NCI-H2029 treated with DMSO at 0.1 percent for 48 hours (cell line): ENCODE measurements around the gene GNB5.

Source experiments
- DNase-seq: peaks from one replicate; lab custom pipeline; 2025; lab: John Stamatoyannopoulos, UW

Gene GNB5

DNA sequence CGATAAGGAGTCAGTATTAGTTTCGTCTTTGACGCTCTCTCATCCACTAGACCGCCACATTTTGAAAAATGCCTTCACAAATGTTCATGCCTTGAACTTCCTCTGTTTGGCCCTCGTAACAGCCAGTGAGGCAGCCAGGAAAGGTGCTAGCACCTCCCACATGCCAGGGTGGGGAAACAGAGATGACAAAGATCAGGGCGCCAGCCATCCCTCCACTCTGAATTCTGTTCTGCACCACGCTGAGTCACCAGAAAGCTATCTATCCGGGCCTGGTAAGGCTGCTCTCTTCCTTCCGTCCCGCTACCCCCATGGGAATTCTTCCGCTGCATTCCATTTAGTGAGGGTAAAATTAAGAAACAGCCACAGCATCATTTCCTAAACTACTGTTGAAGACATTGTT lies 47.3 kb downstream of the GNB5 start:
- DNase-seq, result no peak

DNA sequence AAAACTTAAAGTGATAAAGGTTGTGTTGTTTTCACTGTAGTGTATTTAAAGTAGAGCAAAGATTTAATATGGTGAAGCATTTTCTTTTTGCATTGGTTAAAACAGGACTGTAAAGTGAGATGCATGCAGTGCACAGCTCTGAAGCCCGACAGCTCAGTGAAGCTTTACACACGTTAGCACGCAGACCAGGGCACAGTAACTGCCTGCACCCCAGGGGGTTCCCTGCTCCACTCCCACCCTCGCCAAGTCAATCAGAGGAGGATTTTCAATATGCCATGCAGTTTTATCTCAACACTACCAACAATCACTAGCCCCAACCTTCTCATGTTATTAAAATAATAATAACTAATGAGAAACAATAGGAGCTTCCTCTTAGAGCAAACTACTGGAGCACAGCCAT lies 50.5 kb downstream of the GNB5 start:
- DNase-seq, result no peak

DNA sequence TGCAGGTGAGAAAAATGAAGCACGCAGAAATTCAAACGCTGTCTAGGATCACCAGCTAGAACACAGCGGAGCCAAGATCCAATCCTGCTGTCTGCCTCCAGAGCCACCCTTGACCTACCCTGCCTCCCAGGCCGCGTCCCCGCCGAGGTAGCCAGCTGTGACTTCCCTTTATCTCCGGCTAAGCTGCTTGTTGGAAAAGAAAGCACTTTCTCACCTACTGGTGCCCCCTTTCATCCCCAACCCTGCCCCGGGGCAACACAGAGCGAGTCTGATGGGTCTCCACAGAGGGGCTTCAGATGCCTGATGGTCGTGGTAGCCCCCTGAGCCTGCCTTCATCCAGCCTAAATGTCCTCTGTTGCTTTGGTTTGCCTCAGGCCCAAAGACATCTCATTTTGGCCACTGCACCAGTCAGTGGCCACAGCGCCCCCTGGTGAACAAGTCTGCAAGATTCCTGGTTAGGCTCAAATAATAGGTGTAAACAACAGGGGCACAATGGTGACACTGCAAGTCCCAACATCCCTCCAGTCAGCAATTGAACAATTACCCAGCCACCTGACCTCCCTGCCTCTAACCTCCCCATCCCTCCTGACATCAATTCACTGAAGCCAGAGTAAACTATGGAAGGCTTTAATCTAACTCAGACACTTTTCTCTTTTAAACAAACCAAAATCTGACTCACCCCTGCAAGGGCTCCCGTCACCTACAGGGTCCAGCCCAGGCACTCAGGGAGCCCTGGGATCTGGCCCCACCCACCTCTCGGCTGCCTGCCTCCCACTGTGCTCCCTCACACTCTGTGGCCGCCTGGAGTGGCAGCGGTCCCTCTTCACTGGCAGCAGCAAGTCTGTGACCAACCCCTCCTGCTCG lies 51.4 kb downstream of the GNB5 start:
- DNase-seq, result no peak

DNA sequence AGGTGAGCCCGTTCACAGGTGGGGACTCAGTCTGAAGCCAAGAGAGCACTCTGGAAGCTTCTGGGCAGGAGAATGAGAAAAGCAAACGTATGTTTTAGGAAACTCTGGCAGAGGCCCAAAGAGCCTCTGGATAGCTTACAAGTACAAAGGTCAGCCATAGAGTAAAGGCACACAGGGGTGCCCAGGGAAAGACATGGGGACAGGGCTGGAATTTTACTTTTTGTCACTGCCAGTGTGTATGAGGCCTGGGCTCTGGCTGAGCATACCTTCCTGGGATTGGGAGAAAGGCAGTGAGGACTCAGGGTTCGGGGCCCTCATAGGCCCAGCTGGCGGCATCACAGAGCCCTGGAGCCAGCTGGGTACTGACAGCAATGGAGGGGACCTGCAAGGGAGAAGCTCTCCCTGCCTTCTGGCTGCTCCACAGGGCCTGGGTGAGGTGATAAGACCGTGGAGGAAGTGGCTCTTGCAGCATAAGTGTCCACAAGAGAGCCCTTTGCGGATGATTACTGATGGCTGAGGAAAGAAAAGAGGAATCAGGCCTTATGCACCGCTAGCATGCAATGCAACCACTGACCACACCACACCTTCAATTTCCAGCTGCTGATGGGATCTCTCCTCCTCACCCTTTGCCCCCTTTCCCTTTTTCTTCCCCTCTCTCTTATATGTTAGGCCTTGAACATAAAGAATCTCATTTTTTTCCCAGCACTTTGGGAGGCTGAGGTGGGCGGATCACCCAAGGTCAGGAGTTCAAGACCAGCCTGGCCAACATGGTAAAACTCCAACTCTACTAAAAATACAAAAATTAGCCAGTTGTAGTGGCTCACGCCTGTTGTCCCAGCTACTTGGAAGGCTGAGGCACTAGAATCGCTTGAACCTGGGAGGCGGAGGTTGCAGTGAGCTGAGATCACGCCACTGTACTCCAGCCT lies 53.5 kb downstream of the GNB5 start:
- DNase-seq, result peak; percentile 5

DNA sequence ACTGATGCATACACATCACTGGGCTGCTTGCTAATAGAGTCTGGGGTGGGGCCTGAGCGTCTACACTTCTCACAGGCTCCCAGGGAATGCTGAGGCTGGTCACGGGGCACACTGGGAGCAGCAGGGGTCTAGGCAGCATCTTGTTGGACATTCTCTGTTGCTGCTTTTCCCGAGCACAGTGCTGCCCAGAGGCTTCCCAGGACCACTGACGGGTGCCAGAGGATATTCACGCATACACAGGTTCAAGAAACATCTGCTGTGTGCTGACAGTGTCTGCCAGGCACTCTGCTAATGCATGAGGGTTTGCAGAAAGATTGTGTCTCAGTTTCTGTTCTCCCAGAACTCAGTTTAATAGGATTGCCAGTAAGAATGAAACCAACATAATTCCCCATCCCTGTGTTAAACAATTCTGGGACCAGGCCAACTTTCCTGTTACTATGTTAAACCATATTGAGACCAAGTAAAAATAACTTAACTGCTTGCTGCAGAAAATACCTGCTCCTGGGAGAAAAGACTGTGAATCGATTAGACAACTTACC lies 54.7 kb downstream of the GNB5 start:
- no peak for DNase-seq

DNA sequence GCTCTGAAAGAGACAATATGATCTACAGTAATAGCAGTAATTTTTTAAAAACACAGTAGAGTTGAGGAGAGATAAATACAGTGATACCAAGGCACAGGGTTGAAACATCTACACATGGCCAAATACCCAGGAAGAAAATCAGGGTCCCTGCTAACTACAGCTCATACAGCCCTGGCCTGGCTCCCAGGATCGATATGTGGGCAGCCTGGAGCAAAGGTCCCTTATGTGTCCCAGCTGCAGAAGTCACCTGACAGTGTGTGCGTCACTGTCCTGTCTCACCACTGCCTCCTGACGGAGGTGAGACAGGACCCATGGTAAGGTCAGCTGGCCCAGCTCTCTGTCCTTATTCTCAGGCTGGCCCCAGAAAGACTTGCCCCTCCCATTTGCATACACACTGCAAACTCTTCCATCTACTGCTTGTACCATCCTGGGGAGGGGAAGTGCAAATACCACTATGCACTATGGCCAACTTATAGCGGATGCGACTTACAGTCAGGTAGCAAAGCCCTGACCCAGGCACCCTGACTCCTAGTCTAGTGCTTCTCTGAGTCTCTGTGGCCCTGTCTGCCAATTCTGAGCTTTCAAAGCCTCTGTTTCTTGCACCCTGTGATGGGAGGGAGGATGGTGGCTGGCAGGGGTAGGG lies 56.6 kb downstream of the GNB5 start:
- DNase-seq, result no peak

DNA sequence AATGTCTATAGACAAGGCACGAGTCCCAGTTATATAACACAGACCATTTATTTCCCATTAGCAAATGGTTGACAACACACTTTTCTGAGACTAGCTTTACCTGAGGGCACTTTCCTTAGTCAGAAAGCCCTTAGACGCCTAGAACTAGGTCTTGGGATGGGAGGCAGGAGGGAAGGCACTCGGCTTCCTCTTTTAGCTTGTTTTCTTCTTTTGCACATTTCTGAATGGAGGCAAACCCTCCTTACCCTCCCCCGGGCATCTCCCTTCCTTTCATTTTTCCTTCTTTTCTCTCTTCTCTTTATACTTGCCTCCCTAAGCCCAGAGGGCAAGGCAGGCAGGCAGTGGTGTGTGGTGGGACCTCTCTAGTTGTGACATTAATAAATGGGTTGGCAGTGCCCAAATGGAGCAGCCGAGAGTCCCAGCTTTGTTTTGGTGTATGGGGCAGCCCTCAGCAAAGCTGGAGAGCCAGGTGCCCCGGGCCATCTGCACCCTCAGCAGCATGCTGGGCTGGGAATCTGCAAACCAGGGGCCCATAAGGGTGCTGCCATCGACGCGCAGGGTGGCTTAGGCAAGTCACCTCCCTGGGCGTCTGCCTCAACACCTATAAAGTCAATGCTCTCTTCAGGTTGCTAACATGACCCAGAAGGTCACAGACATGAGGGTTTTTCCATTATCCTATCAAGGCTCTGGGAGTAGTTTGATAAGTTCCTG lies 57.5 kb downstream of the GNB5 start:
- DNase-seq, result no peak

DNA sequence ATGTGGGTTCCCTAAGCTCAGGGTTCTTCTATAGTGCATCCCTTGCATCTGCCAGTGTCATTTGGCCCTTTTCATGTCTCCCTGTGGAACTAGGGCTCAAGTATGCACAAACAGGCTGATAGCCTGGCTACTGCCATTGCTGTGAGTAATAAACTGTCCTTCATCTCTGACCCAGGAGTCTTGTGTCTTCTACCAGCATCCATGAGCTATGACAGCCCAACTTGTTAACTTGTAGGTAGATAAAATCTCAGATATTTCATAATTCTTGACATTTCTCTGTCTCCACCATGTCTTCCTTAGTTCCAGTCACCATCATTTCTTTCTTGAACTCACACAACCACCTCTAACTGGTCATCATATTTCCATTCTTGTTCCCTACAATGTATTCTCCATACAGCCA lies 59.1 kb downstream of the GNB5 start:
- no peak for DNase-seq

DNA sequence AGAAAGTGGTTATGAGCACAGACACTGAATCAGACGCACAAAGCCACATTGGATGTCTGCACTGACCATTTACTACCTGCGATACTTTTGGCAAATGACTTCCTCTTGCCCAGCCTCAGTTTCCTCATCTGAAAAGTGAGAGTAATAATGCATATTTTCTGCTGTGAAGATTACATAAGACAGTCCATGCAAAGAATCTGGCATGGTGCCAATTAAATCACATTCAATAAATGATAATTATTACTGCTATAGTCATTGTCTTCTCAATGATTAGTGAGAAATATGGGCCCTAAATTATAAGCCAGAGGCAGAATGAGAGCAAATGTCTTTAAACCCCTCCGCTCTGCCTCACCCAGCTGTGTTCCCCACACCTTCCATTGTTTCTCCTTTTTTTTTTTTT lies 62.6 kb downstream of the GNB5 start:
- no peak for DNase-seq

DNA sequence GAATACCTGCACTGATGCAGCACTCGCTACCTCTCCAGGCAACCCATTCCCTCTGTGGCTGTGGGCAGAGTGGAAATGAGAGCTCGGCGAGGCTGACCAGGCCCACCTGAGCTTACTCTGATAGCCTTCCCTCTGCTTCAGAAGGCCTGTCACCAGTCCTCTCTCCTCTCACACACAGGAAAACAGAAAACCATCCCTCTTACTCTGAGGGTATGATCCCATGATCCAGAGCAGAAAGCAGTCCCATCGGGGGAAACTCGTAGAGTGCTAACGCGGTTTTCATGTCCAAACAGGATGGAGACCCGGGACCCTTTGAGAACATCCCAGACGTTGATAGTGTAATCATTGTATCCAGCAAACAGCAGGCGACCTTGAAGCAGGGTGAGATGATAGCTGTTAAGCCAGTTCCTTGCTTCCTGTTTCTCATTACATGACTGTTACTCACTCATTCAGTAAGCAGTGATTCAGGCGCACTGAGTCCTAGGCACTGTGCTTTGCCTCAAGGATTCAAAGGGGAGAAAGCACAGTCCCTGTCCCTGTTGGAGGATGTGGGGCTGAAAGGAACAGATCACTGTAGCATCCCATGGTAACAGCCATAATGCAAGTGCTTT lies 66.8 kb downstream of the GNB5 start:
- DNase-seq, result no peak

DNA sequence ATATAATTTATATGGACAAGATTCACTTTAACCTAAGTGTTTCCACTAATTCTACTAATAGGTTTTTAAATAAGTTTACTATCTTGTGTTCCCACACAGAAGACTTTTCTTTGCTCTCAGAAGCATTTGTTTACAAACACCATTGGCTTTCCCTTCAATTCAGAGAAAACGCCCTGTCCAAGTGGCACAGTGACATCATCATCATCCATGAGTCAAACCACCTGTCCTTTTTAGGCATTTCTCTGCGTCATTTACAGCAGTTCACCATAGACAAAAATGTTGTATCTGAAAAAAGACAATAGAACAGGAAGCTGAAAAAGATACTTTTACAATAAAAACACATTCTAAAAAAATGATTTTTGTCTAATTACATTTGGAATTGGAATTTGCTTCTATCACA lies 69.3 kb downstream of the GNB5 start:
- DNase-seq, result no peak

DNA sequence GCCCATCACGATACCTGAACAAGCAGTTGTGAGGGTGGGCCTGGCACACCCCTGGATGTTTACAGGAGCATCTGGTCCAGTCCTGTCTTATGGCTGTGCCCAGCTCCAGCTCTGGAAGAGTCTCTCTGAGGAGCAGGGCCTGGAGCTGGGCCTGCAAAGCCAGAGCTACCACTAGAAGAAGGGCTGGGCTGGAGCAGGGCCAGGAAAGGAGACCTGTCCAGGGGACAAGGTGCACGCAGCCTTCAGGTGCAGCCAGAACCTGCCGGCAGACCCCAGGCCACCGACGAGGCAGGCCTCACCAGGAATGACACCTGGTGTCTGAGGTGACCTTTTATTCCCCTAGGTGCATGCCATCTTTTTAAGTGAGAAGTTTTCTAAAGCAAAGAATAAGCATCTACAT lies 70.2 kb downstream of the GNB5 start:
- DNase-seq, result no peak

DNA sequence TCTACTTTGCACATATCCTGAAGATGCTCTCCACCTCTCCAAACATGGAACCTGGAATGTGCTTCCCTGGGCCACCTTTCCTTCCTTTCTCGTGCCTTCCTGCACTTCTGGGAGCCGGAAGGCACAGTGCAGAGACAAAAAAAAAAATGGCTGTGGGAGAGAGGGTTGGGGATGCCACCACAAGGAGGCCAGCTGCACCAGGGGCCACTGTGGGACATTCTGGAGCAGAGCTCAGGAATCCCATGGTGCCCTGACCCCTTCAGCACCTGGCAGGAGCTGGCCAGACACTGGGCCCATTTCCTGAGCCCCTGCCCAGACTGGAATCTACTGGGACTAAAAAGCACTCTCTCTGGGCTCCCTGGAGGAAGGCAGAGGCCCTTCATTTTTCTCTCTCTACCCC lies 70.7 kb downstream of the GNB5 start:
- no peak for DNase-seq

DNA sequence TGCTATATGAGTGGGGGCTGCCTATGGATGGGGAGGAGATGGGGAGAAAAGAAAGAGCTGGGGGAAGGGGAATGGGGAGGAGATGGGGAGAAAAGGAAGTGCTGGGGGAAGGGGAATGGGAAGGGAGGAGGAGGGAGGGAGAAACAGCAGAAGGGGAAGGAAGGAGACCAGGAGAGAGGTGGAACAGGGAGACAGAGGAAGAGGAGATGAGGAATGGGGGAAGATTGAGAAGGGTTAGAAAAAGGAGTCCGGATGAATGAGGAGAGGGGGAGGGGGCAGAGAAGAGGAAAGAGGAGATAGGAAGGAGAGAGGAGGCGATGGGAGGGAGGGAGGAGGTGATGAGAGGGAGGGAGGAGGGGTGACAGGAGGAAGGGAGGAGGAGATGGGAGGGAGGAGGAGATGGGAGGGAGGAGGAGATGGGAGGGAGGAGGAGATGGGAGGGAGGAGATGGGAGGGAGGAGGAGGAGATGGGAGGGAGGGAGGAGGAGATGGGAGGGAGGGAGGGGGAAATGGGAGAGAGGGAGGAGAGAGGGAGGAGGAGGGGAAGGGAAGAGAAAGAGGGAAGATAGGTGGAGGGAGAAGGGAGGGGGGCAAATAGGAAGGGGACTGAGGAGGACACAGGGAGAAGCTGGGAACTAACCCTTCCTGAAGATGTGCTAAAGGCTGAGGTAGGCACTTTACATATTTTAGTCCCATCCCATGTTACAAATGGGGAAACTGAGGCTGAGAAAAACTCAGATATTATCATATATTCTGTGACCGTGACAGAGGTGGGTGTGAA lies 72.0 kb downstream of the GNB5 start:
- DNase-seq, result no peak

DNA sequence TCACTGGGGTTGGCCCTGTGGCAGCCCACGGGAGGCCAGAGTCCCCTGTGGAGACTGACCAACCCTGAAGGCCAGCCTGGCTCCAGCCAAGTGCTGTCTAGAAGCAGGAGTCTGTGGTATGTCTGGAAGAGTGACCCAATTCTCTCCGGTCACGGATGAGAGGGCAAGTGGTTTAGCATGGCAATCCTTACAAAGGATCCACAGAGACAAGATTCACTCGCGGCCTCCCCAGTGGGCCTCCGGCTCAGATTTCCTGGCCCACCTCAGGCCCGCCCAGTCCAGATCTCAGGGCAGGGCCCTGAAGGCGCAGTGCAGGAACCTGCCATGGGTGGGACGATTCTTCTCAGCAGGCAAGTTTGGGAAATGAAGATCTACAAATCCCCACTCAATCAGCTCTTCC lies 73.6 kb downstream of the GNB5 start:
- no peak for DNase-seq

DNA sequence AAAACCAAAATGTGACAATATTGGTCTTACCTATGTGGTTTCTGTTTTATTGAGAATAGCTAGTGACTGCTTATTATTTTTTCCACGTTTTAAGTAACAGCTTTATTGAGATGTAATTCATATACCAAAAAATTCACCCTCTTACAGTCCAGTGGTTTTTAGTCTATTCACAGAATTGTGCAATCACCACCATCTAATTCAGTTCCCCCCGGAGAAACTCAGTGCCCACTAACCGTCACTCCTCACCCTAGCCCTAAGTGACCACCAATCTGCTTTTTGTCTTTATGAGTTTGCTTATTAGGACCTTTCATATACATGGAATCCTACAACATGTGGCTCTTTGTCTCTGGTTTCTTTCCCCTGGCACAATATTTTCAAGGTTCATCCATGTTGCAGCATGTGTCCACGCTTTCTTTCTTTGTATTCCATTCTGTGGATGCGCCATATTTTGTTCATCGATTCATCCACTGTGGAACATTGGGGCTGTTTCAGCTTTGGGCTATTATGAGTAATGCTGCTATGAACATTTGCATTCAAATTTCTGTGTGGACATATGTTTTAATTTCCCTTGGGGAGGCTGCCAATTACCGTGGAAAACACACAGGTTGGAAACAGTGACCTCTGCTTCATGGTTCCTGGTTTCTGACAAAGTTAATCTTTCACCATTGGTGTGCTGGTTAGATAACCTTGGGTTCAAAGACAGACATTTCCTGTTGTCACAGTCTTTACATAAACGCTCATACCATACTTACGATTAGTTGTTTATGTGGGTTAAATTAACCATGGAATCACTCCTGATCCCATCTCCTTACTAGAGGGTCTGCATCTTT lies 75.4 kb downstream of the GNB5 start:
- no peak for DNase-seq

DNA sequence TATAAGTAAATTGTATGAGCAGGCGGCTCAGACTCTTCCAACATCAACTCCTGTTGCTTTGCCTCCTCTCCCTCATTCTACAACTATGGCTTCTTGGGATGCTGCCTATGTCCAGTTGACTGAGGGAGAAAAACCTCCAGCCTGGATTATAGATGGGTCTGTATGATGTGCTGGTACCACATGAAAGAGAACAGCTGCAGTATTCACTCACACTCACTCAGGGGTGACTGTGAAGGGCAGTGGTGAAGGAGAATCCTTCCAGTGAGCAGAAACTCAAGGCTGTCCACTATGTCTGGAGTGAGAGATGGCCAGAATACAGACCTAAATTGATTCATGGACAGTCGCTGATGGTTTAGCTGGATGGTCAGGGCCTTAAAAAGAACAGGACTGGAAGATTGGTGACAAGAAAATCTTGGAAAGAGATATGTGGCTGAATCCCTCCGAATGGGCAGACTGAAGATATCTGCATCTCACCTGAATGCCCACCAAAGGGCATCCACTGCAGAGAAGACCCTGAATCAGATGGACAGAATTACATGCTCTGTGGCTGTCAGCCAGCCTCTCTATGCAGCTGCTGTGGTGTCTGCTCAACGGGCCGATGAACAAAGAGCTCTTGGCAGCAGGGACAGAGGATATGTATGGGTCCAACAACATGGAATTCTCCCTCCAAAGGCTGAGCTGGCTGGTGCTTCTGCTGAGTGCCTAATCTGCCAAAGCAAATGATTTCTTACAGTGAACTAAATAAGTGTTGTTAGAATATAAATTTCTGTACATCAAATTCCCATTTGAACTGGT lies 76.7 kb downstream of the GNB5 start:
- peak; percentile 4 for DNase-seq

DNA sequence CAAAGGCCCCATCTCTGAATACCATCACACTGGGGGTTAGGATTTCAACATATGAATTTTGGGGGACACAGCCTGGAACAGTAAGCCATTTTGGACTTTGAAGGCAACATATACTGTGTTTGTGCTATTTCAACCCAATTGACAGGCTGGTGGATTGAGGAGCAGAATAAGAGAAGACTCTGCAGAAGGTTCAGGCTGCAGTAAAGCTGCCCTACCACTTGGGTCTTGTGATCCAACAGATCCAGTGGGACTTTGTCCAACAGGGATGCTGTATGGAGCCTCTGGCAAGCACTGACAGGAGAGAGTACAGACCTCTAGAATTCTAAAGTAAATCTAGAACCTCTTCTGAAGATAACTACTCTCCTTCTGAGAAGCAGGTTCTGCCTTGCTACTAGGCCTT lies 77.5 kb downstream of the GNB5 start:
- DNase-seq, result no peak

DNA sequence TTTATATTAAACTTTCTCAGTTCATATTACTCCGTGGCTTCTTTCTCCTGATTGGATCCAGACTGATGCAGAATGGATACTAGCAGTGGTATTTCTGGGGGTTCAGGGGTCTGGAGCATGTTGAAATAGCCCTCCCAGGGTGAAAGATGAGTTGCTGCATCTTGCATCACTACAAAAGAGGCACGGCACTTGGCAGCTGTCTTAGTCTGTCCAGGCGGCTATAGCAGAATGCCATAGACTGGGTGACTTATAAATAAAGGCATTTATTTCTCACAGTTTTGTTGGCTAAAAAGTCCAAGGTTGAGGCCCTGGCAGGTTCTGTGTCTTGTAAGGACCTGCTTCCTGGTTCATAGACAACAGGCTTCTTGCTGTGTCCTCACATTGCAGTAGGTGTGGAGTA lies 78.0 kb downstream of the GNB5 start:
- DNase-seq, result no peak
